ENCODE data around the gene CNOT4.

Gene CNOT4

GRCh38 chr7:135518748-135519147, 8.8 kb upstream of the CNOT4 start:
- H3K27me3 ChIP-seq (ENCODE audit: low read depth, low read length): no peaks in the 10 kb centered on the region
- H3K9ac ChIP-seq (ENCODE audit: low read length): no peak overlapping the region
- H4K20me1 ChIP-seq (ENCODE audit: insufficient read depth, low read length): no peaks in the 10 kb centered on the region
- H3K4me3 ChIP-seq (ENCODE audit: low read length): no peak overlapping the region
- H3K9me3 ChIP-seq (ENCODE audit: insufficient read depth, low read length): no peaks in the 10 kb centered on the region
- H3K36me3 ChIP-seq (replicated peaks; ENCODE audit: low read depth, low read length): no peaks in the 10 kb centered on the region
- no peak overlapping the region for H2AFZ ChIP-seq (ENCODE audit: low read depth, low read length)
- H3K27ac ChIP-seq (ENCODE audit: low read length): no peak overlapping the region
- H3K4me1 ChIP-seq (ENCODE audit: low read length): no peaks in the 10 kb centered on the region
- TF ChIP-seq CTCF (IDR thresholded peaks at IDR 0.05; ENCODE audit: low read depth, low read length): no peak
- TF ChIP-seq EZH2phosphoT487 (IDR thresholded peaks at IDR 0.05; ENCODE audit: low read depth): no peak
- H3K79me2 ChIP-seq (ENCODE audit: low read length): no peaks in the 10 kb centered on the region
- no peak overlapping the region for H3K4me2 ChIP-seq (ENCODE audit: low read length)

- H4K20me1 ChIP-seq (ENCODE audit: insufficient read depth, low read length): no peaks in the 10 kb centered on the region
- H3K27me3 ChIP-seq (ENCODE audit: low read depth, low read length): no peaks in the 10 kb centered on the region
- no peak overlapping the region for H2AFZ ChIP-seq (ENCODE audit: low read depth, low read length)
- H3K79me2 ChIP-seq (ENCODE audit: low read length): no peaks in the 10 kb centered on the region
- H3K4me1 ChIP-seq (ENCODE audit: low read length): no peaks in the 10 kb centered on the region
- H3K4me3 ChIP-seq (ENCODE audit: low read length): no peak overlapping the region
- no peak overlapping the region for H3K27ac ChIP-seq (ENCODE audit: low read length)
- H3K36me3 ChIP-seq (replicated peaks; ENCODE audit: low read depth, low read length): no peaks in the 10 kb centered on the region
- H3K9me3 ChIP-seq (ENCODE audit: insufficient read depth, low read length): no peaks in the 10 kb centered on the region
- TF ChIP-seq CTCF (IDR thresholded peaks at IDR 0.05; ENCODE audit: low read depth, low read length) (no peak), EZH2phosphoT487 (IDR thresholded peaks at IDR 0.05; ENCODE audit: low read depth) (no peak)
- H3K9ac ChIP-seq (ENCODE audit: low read length): no peak overlapping the region
- H3K4me2 ChIP-seq (ENCODE audit: low read length): no peak overlapping the region
These were observed 7.2 kb upstream of the CNOT4 start for GRCh38 chr7:135517060-135517459.

DNA sequence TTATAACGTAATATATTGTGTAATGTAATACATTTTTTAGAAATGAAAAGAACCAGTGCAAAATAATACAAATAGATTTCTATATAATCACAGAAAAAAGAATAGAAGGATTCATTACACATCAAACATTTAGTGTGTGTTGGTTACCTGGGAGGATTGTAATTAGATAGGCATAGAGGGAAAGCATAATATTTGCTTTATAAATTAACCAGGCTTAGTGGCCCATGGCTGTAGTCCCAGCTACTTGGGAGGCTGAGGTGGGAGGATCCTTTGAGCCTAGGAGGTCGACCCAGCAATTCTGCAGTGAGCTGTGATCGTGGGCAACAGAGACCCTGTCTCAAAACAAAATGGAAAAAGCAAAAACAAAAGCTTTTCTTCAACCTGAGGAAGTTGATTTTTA, 5.0 kb upstream of the CNOT4 start:
- TF ChIP-seq CTCF (IDR thresholded peaks at IDR 0.05; ENCODE audit: low read depth, low read length): no peak
- TF ChIP-seq EZH2phosphoT487 (IDR thresholded peaks at IDR 0.05; ENCODE audit: low read depth): no peak
- Histone ChIP-seq H3K79me2 (ENCODE audit: low read length) (no peaks in the 10 kb centered on the region; the same call in 1 of the 2 replicates), H2AFZ (ENCODE audit: low read depth, low read length) (no peak overlapping the region)

GRCh38 chr7:135512135-135512887, 2.4 kb upstream of the CNOT4 start:
- no peak overlapping the region for H3K9ac ChIP-seq (ENCODE audit: low read length)
- H2AFZ ChIP-seq (ENCODE audit: low read depth, low read length): no peak overlapping the region
- no peaks in the 10 kb centered on the region for H3K27me3 ChIP-seq (ENCODE audit: low read depth, low read length)
- TF ChIP-seq EZH2phosphoT487 (IDR thresholded peaks at IDR 0.05; ENCODE audit: low read depth) (no peak), CTCF (IDR thresholded peaks at IDR 0.05; ENCODE audit: low read depth, low read length) (peak; percentile 63)
- no peak overlapping the region for H3K4me2 ChIP-seq (ENCODE audit: low read length)
- no peaks in the 10 kb centered on the region for H3K36me3 ChIP-seq (replicated peaks; ENCODE audit: low read depth, low read length)
- no peak overlapping the region for H3K27ac ChIP-seq (ENCODE audit: low read length)
- H3K4me1 ChIP-seq (ENCODE audit: low read length): peaks cover 9% of the 10 kb centered on the region
- H3K79me2 ChIP-seq (ENCODE audit: low read length): peaks cover 25% of the 10 kb centered on the region
- H3K9me3 ChIP-seq (ENCODE audit: insufficient read depth, low read length): no peaks in the 10 kb centered on the region
- no peak overlapping the region for H3K4me3 ChIP-seq (ENCODE audit: low read length)
- H4K20me1 ChIP-seq (ENCODE audit: insufficient read depth, low read length): peaks cover 14% of the 10 kb centered on the region

More for the DNA sequence above, 5.0 kb upstream of the CNOT4 start:
- H3K36me3 ChIP-seq (replicated peaks; ENCODE audit: low read depth, low read length): no peaks in the 10 kb centered on the region
- no peak overlapping the region for H3K4me2 ChIP-seq (ENCODE audit: low read length)
- H4K20me1 ChIP-seq (ENCODE audit: insufficient read depth, low read length): no peaks in the 10 kb centered on the region
- H3K4me3 ChIP-seq (ENCODE audit: low read length): no peak overlapping the region
- no peaks in the 10 kb centered on the region for H3K9me3 ChIP-seq (ENCODE audit: insufficient read depth, low read length)
- H3K27ac ChIP-seq (ENCODE audit: low read length): no peak overlapping the region
- no peaks in the 10 kb centered on the region for H3K27me3 ChIP-seq (ENCODE audit: low read depth, low read length)
- no peak overlapping the region for H3K9ac ChIP-seq (ENCODE audit: low read length)
- no peaks in the 10 kb centered on the region for H3K4me1 ChIP-seq (ENCODE audit: low read length)
